Stimulated activated effector memory CD8-positive, alpha-beta T cell treated with anti-CD3 and anti-CD28 coated beads, Interleukin-12 subunit alpha, Interleukin-12 subunit beta, amount 100 ng/mL, for 72 hours (primary cell): ENCODE results near the gene GMEB2.

Source experiments
- ATAC-seq: fragments of 150-1000 bp; cut with Tn5 transposase; 2 replicates; pipeline ENCODE4 v1.10.0; 2021
- DNase-seq, 2 donors: peaks; one replicate each; pipeline ENCODE4 v3.0.0; 2021 to 2022; ENCODE audit warnings: low spot score in 2 of 2
- H3K27ac Mint-ChIP-seq: one replicate; pipeline ENCODE4 v1.8.0; 2022; ENCODE audit warnings: mild to moderate bottlenecking, mixed read lengths
- H3K36me3 Mint-ChIP-seq: one replicate; pipeline ENCODE4 v1.8.0; 2022; ENCODE audit warnings: mild to moderate bottlenecking, mixed read lengths
- H3K4me1 Mint-ChIP-seq: one replicate; pipeline ENCODE4 v1.8.0; 2022; ENCODE audit warnings: mixed read lengths
- H3K4me3 Mint-ChIP-seq: one replicate; pipeline ENCODE4 v1.8.0; 2022; ENCODE audit warnings: mild to moderate bottlenecking, mixed read lengths
- H3K9me3 Mint-ChIP-seq: one replicate; pipeline ENCODE4 v1.8.0; 2022; ENCODE audit warnings: mixed read lengths

Gene GMEB2

DNA sequence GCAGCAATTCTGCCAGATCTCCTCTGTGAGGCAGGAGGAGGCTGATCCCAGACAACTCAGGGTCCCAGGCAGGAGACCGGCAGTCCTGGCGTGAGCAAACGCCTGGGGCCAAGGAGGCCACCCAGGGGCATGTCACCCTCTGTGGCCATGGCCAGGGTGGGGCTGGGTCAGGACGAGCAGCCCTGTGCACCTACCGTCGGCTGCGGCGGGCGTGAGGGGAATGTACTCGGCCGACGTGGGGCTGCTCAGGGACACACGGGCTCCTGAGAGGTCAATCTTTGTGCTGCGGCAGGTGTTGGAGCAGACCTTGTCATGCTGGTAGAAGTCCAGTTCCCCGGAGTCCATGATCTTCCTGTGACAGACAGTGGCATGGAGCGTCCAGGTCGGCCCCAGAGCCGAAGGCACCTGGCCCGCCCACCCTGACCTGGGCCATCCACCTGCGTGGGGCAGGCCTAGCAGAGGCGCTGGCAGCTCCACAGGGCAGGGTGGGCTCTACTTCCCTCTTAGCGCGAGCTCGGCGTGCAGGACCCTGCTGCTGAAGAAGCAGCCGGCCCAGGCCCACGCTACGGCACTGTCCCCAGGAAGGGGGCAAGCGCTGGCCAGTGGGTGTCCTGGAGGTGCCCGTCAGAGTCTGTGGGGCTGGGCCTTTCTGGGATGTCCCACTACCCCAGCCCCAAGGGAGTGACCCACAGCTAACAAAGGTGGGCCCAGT lies 31.3 kb downstream of the GMEB2 start:
- no peak overlapping the region for H3K27ac Mint-ChIP-seq
- DNase-seq: no peak
- H3K4me1 Mint-ChIP-seq: no peaks in the 10 kb centered on the region
- H3K4me3 Mint-ChIP-seq: no peak overlapping the region
- ATAC-seq: no peak
- H3K36me3 Mint-ChIP-seq: peaks cover 69% of the 10 kb centered on the region
- no peaks in the 10 kb centered on the region for H3K9me3 Mint-ChIP-seq

DNA sequence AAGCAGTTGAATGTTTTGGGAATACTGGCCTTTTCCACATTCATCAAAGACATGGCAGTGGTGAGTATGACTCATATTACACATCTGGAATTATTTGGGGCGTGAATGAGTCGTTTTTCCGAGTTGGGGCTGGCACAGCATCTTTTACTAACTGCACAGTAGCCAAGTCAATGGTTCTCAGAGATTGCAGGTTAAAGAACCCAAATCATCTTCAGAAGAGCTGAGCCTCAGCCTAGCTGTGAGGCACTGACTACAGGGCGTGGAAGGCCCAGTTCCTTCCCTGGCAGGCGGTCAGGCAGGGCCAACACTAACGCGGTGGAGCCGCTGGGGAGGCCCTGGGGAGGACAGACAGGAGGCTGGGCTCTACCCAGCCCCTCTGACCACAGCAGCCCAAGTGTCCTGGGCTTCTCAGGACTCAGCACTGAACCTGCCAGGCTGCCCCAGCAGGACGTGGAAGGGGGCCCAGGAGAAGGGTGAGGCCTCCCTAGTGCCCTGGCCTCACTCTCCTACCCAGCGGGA lies 32.8 kb downstream of the GMEB2 start:
- peaks cover 66% of the 10 kb centered on the region for H3K36me3 Mint-ChIP-seq
- no peaks in the 10 kb centered on the region for H3K4me1 Mint-ChIP-seq
- DNase-seq (no peak), ATAC-seq (no peak)
- H3K4me3 Mint-ChIP-seq: no peak overlapping the region
- no peak overlapping the region for H3K27ac Mint-ChIP-seq
- no peaks in the 10 kb centered on the region for H3K9me3 Mint-ChIP-seq

DNA sequence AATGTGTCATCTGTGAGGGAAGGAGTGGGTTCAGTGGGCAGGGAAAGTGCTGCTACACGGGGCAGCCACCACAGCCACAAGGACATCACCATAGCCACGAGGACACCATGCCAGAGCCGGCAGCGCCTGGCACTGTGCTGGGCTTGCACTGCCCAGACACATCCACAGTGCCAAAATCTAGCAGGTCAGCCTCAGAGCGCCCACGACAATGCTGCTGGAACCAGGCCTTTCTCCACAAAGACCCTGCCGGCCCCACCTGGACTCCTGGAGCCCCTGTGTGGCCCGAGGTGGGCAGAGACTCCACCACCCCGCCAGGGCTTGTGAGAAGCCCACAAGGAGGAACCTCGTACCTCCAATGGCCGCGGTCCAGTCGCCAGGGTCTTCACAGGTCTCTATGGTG lies 34.2 kb downstream of the GMEB2 start:
- Mint-ChIP-seq H3K27ac (no peak overlapping the region), H3K4me3 (no peak overlapping the region), H3K9me3 (no peaks in the 10 kb centered on the region), H3K4me1 (no peaks in the 10 kb centered on the region), H3K36me3 (peaks cover 58% of the 10 kb centered on the region)
- no peak for ATAC-seq
- no peak for DNase-seq

DNA sequence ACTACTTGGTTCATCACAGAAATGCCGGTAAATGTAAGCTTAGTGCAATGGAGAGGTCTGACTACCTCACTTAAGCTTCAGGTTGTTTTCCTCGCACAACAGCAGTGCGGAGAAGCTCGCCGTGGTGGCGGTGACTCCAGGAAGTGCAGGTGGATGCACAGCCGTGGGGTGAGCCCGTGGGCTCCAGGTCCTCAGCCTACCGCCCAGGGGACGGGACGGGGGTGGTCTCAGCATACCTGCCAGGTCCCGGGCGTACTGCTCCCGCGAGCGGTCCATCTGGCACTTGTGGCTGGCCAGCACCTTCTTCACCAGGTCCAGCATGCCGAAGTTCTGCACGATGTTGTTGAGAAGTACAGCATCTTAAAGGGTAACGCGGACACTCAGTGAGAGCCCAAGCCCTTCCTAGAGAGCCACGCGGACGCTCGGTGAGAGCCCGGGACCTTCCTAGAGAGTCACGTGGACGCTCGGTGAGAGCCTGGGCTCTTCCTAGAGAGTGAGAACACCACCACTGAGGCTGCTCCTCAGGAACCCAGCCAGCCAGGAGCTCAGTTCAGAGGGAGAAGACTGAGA lies 35.0 kb downstream of the GMEB2 start:
- Mint-ChIP-seq H3K36me3 (peaks cover 55% of the 10 kb centered on the region), H3K4me1 (no peaks in the 10 kb centered on the region), H3K9me3 (no peaks in the 10 kb centered on the region), H3K27ac (no peak overlapping the region), H3K4me3 (no peak overlapping the region)
- ATAC-seq (no peak), DNase-seq (no peak)

DNA sequence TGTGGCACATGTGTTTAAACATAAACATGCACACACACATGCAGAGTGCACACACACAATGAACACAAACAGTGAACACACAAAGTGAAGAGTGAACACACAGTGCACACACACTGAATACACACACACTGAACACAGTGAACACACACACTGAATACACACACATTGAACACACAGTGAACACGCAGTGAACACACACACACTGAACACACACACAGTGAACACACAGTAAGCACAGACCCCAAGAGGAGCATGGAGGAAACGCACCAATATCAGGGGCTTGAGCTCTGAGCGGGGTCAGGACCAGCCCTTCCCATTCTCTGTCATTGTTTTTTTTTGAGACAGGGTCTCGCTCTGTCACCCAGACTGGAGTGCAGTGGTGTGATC lies 35.8 kb downstream of the GMEB2 start:
- Mint-ChIP-seq H3K27ac (no peak overlapping the region), H3K4me1 (no peaks in the 10 kb centered on the region), H3K36me3 (peaks cover 50% of the 10 kb centered on the region), H3K9me3 (no peaks in the 10 kb centered on the region), H3K4me3 (no peak overlapping the region)
- ATAC-seq (no peak), DNase-seq (no peak)

DNA sequence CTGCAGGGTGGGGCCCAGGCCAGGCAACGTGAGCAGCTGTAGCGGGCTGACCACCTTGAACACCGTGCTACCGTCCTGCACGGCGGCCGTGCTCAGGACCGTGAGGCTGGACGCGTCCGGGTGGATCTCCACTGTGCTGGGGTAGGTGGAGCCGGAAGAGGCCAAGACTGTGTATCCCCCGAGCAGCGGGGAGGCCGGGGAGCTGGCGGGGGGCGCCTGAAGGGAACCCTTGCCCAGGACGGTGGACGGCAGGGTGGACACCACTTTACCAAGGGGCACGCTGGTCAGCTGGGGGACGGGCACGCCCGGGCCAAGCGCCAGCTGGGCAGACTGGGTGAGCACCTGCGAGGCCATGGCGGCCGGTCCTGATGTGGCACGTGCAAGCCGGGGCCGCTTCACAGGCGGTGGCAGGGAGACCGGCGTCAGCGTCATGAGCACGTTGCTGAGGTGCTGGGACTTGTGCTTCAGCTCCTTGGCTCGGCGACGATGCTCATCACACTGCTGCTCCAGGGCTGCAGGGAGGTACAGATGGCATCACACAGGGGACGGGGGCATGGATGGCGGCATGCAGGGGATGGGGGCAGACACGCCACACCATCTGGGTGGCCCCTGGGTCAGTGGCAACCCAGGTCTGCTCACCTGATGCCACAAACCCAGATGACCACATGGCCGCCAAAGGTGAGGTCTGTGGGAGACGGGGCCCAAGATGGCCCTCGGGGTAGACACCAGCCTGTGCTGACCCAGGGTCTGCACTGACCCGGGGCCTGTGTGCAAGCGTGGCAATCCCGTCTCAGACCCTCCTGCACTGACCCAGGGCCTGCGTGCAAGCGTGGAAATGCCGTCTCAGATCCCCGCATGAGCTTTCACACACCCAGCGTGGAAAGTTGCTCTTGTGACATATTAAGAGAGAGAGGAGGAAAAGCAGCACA lies 36.4 kb downstream of the GMEB2 start:
- peaks cover 7% of the 10 kb centered on the region for H3K4me1 Mint-ChIP-seq
- no peak overlapping the region for H3K4me3 Mint-ChIP-seq
- H3K9me3 Mint-ChIP-seq: no peaks in the 10 kb centered on the region
- H3K27ac Mint-ChIP-seq: no peak overlapping the region
- peaks cover 49% of the 10 kb centered on the region for H3K36me3 Mint-ChIP-seq
- DNase-seq (no peak), ATAC-seq (no peak)

DNA sequence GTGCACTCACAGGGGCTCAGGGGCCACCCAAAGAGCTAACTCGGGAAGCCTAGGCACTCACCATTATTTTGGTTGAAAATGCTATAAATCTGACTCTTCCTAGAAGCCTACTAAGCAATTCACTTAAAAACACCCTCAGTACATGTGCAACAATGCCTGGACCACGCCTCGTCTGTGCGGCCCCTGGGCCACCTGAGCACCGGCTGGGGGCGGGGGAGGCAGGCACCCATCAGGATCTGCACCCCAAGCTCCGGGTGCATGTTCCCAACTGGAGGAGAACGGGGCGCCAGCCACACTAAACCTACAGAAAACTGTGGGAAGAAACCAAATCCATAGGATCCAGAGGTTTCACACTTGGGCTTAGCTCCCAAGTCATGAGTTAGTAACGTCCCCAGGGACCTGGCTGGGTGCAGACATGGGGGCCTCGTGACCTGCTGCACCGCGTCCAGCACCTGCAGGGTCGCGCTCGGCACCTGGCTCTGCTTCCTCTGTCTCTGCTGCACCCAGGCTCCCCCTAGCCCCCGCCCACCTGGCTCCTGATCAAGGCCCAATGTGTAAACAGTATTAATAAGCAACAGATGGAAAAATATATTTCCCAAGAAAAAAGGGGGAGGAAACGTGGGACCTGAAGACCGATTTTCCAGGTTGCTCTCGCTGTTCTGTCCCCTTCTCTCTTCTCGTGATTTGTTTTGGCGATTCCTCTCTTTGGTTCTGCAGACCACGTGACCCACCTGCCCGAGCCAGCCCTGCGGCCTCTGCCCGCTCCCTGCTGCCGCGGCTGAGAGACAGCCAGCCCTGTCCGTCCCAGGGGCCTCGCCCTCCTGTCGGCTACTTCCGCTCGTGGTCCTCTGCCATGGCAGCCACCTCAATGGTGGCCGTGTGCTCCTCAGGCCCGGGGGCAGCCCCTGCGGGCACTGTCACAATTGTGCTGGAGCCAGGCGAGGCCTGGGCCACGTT lies 37.4 kb downstream of the GMEB2 start:
- H3K4me3 Mint-ChIP-seq: no peak overlapping the region
- DNase-seq (no peak), ATAC-seq (no peak)
- H3K9me3 Mint-ChIP-seq: no peaks in the 10 kb centered on the region
- peaks cover 40% of the 10 kb centered on the region for H3K36me3 Mint-ChIP-seq
- no peak overlapping the region for H3K27ac Mint-ChIP-seq
- peaks cover 8% of the 10 kb centered on the region for H3K4me1 Mint-ChIP-seq

DNA sequence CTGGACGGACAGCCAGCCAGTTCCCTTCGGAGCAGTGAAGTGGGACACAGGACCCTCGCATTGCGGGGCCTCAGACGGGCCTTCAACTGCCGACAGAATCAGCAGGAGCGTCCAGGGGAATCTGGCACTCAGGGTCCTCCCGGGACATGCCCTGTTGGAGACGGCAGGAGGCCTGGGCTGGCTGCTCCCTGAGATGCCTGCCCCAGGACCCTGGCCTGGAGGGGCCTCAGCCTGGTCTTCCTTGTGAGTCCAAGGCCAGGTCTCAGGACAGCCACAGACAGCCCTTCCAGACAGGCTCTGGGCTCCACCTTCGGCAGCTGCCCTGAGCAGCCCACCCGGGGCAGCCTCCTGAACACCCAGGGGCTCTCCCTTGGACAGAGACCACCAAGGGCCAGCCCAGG lies 38.3 kb downstream of the GMEB2 start:
- Mint-ChIP-seq H3K4me3 (no peak overlapping the region), H3K36me3 (peaks cover 38% of the 10 kb centered on the region), H3K4me1 (peaks cover 8% of the 10 kb centered on the region), H3K9me3 (no peaks in the 10 kb centered on the region), H3K27ac (no peak overlapping the region)
- ATAC-seq: no peak
- DNase-seq: no peak

DNA sequence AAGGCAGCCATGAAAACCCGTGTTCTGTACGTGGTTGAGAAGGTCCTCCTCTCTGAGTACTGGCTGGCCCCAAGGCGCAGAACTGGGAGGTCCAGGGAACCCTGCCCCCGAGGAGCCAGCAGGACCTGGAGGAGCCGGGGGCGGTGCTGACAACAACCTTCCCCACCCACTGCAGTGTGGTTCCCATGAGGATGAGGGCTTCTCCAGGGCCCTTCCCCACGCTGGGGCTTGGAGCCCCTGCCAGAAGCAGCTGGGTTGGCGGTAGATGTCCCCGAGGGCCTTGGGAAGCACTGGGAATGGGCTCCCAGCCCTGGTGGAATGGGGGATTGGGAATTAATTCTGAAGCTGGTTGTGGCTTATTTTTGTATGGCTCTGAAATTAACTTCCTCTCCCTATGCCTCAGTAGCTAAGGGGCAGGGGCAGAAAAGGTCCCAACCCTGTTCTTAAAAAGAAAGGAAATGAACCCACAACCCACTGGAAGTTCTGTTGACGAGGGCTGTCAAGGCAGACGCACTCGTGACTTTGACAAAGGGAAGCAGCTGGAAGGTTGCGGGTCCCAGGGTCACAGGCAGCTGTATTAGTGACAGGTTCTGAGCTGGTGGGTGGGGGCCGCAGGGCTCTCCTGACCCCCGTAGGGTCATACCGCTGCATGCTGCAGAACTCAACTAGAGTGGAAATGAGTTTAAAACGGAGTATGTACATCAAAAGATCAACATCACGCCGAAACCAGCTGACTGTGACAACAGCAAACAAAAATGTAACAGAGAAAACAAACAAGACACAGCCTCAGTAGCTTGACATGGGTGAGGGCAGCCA lies 38.9 kb downstream of the GMEB2 start:
- H3K27ac Mint-ChIP-seq: no peak overlapping the region
- no peaks in the 10 kb centered on the region for H3K9me3 Mint-ChIP-seq
- peaks cover 8% of the 10 kb centered on the region for H3K4me1 Mint-ChIP-seq
- ATAC-seq (no peak), DNase-seq (no peak)
- H3K36me3 Mint-ChIP-seq: peaks cover 31% of the 10 kb centered on the region
- no peak overlapping the region for H3K4me3 Mint-ChIP-seq

DNA sequence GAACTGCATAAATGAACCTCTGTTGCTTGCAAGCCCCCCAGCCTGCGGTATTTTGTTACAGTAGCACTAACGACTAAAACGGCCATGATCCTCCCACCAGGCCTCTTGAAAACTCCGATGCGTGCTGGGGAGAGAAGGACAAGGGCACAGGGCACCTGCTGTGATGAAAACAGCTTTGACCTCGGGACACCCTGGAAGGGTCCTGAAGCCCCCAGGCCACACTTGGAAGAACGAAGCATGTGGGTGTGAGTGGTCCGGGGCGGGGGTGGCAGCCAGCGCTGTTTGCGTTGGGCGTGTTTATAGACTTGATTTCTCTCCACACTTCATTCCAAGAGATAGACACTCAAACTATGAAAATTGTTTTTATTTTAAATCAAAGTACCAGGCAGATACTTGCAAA lies 39.6 kb downstream of the GMEB2 start:
- Mint-ChIP-seq H3K4me3 (no peak overlapping the region), H3K4me1 (peaks cover 8% of the 10 kb centered on the region), H3K27ac (no peak overlapping the region), H3K36me3 (peaks cover 29% of the 10 kb centered on the region), H3K9me3 (no peaks in the 10 kb centered on the region)
- no peak for DNase-seq
- ATAC-seq: no peak

DNA sequence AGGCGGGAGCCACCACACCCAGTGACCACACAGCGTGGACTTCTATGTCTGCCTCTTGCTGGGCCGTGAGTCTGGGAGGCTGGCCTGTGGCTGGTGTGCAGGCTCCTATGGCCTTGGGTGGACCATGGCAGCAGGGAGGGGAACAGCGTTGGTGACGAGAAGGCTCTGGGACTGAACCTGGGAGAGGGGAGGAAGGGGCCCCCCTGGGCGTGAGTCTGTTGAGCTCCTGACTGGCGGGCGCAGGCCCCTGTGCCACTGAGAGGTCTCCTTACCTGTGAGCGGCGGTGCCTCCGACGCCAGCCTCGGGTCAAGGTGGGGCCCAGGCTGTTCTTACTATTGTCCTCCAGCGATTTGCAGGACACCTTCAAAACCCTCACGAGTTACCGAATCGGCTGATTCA lies 40.1 kb downstream of the GMEB2 start:
- H3K4me3 Mint-ChIP-seq: no peak overlapping the region
- H3K36me3 Mint-ChIP-seq: peaks cover 29% of the 10 kb centered on the region
- ATAC-seq: no peak
- no peak overlapping the region for H3K27ac Mint-ChIP-seq
- no peaks in the 10 kb centered on the region for H3K9me3 Mint-ChIP-seq
- DNase-seq: no peak
- peaks cover 8% of the 10 kb centered on the region for H3K4me1 Mint-ChIP-seq

DNA sequence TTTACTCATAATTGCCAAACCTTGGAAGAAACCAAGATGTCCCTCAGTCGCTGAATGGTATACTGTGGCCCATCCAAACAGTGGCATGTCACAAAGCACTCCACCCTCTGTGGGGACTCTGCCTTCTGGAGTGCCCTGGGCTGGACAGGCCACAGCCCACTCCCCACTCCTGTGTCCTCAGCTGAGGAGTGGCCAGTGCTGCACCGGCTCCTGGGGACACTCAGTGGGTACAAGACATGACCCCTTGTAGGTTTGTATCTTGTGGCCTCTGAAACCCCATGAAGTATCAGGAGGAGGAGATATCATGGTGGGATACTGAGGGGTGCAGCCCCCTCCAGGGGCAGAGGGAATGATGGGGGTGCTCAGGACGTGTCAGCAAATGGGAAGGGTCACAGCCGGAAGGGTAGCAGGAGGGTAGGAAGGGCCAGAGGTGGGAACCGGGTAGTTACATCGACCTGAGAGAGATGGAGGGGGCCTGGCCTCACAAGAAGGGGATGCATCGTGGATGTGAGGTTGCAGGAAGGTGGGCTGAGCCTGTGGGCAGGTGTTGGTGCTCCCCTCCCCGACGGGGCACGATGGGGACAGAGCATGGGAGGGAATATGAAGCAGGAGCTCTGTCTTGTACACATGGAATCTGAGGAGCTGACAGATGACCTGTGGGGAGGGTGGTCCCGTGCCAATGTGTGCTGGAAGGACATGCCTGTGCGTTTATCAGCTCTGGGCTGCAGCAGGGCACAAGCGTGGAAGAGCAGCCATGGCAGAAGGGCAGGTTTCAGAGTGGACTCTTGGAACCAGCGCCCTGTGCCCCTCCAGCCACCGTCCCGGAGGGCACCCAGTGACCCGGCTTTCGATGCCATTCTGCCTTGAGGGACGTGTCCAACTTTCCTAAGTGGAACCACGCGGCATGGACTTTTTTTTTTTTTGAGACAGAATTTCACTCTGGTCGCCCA lies 41.0 kb downstream of the GMEB2 start:
- DNase-seq: no peak
- no peaks in the 10 kb centered on the region for H3K9me3 Mint-ChIP-seq
- no peak overlapping the region for H3K4me3 Mint-ChIP-seq
- H3K27ac Mint-ChIP-seq: peak overlapping the region; percentile 37
- peaks cover 21% of the 10 kb centered on the region for H3K36me3 Mint-ChIP-seq
- H3K4me1 Mint-ChIP-seq: peaks cover 8% of the 10 kb centered on the region
- no peak for ATAC-seq

DNA sequence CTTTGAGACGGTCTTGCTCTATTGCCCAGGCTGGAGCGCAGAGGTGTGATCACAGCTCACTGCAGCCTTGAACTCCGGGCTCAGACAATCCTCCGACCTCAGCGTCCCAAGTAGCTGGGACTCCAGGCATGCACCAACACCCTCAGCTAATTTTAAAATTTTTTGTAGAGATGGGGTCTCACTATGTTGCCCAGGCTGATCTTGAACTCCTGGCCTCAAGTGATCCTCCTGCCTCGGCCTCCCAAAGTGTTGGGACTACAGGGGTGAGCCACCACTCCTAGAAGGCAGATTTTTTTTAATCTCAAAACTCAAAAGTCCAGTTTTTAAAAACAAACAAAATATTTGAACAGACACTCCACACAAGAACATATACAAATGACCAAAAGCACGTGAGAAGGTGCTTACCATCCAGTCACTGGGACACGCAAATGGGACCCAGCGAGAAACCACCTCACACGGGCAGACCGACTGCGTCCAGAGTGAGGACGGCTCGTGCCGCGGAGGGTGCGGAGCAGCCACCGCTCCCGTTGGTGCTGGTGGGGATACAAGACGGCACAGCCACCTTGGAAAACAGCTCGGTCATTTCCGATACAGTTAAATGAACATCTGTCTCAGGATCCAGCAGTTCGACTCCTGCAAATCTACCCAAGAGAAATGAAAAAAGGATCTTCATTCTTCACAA lies 44.4 kb downstream of the GMEB2 start:
- no peak overlapping the region for H3K27ac Mint-ChIP-seq

More for the DNA sequence above, 44.4 kb downstream of the GMEB2 start:
- peaks cover 5% of the 10 kb centered on the region for H3K36me3 Mint-ChIP-seq
- no peaks in the 10 kb centered on the region for H3K9me3 Mint-ChIP-seq
- no peak for ATAC-seq
- peaks cover 13% of the 10 kb centered on the region for H3K4me1 Mint-ChIP-seq
- DNase-seq: no peak
- no peak overlapping the region for H3K4me3 Mint-ChIP-seq
